H1 (cell line): ENCODE data around the gene DAGLA.

Experiments used
- CTCF ChIP-seq, 3 experiments: IDR thresholded peaks; 1 replicate in 2 of 3; 2 replicates in 1 of 3; pipeline versions ENCODE4 v1.5.1 to v1.6.1; 2011; ENCODE audit warnings: low read length in 3 of 3, mild to moderate bottlenecking in 3 of 3, inconsistent platforms in 2 of 3, low read depth in 1 of 3, moderate library complexity in 1 of 3; ENCODE audit not compliant: insufficient read depth in 1 of 3; ENCODE audit errors: control extremely low read depth in 1 of 3
- POLR2AphosphoS5 ChIP-seq: IDR thresholded peaks from 2 replicates; pipeline ENCODE4 v1.6.1; 2011; ENCODE audit warnings: low read depth, low read length
- USF2 ChIP-seq: IDR thresholded peaks from 2 replicates; pipeline ENCODE4 v1.6.1; 2011; ENCODE audit warnings: low read length, improper control_type of control experiment

GRCh38 chr11:61754534-61755482, 74.6 kb downstream of the DAGLA start:
- TF ChIP-seq POLR2AphosphoS5, result no peak
- TF ChIP-seq USF2, result no peak
- no peak for TF ChIP-seq CTCF (IDR thresholded peaks at IDR 0.05; ENCODE audit: control extremely low read depth in 1 of 3, insufficient read depth in 1 of 3, low read depth in 1 of 3, low read length in 3 of 3)
